NCI-H2107 treated with DMSO at 0.1 percent for 48 hours (cell line): ENCODE data around the gene PAM.
A peak's percentile ranks its signal among the peaks of the same experiment; 100 is the strongest.

Source experiments
- DNase-seq: peaks from one replicate; lab custom pipeline; 2025; ENCODE audit not compliant: unreplicated experiment; lab: John Stamatoyannopoulos, UW

PAM gene

DNA sequence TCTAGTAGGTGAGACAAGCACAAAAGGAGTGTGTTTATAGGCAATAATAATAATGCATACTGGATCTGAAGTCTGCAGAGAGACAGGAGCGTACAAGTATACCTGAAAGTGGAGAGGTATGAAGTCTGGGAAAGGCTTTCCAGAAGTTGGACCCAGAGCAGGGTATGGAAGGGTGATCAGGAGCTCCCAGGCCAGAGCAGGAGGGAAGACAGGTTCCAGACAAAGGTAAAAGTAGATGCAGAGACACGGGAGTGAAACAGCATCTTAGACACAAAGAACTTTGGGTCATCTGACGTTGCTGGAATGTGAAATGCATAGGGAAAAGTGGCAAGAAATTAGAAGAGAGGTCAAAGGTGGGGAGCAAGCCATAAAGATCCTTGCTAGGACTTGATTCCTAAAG, 175.1 kb downstream of the PAM start:
- DNase-seq: no peak

DNA sequence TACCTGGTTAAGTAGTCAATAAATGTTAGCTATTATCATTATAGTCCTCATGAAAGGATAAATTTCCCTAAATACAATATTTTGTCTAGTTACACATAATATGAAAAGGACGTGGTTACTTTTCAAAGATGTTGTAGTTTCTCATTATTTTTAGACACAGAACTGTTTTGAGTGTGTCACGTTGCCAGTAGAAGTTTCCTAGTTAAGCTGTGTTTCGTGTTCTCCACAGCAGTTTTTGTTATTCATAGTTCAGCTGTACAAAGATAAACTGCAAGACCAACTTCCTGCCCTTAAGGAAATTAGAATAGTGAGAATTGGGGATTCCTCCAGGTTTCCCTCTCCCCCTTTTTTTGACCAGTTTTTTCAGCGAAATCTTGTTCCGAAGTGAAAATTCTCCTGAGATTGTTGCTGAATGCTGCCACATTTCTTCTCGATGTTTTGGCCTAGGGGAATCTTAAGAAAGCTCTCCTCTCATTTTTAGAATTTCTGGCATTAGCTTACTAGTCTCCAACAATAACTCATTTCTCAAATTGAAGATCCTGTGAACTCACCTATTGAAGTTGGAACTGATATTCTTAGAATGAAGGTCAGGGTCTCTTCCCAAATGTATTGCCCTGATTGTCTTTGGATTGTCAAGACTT, 176.1 kb downstream of the PAM start:
- no peak for DNase-seq

DNA sequence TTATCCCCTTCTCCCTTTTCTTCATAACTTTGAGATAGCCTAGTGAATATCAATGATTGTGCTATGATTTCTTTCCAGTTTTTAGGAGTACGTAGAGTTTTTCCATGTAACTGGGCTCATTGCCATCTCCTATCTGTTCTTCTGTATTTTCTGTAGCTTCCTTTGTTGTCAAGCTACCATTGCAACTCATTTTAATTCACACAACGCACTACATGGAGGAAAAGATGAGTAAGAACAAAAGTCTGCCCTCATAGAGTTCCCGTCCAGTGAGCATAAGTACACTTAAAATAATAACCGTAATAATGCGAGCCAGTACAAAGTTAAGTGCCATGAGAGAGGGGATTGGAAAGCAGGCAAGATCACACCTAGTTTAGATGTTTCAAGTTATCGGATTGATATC, 177.7 kb downstream of the PAM start:
- no peak for DNase-seq

DNA sequence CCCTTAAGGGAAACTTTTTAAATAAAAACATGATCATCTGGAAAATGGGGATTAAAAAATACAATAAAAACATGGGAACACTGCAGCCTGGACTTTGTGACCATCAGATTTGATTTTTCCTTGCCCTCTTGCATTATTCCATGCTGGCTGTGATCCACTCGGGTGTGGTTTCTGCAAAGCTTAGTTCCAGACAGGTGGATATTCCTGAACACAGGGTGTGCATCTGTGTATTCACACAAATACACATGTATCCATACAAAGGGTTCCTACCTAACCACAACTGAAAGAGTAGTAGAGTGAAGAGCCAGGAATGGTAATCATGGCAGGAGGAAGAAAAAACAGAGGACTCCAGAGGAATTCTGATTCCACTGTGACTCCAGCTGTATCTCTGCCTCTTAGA, 178.2 kb downstream of the PAM start:
- no peak for DNase-seq

DNA sequence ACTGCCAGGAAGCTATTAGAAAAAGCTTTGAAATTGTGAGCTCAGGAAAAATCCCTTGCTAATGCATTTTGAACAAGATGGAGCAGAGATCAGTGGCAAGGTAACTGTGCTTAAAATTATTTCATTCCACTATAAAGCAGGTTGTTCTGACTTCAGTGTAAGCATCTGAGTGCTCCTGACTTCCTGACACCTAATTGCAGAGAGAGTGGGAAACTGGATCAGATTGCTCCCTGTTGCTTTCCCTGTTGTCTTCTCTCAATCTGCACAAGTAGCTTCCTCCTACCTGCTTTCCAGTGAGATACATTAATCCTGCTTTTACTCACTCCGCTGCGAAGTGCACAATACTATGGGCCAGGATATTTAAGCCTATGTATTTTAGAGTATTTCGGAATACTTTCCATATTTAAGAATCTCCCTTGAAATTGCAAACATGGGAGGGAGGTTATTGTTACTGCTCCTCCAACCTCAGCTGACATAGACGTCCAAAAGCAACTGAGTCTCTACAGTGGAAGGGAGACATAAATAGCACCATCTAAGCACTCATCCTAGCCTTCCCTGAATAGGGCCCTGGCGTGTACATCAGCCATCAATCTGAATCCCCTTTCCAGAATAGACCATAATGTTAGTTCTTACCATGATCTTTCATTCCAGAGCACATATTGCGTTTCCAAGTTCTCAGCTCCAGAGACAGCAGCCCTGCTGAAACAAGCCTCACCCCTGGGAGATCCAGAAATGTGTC, 178.8 kb downstream of the PAM start:
- no peak for DNase-seq

DNA sequence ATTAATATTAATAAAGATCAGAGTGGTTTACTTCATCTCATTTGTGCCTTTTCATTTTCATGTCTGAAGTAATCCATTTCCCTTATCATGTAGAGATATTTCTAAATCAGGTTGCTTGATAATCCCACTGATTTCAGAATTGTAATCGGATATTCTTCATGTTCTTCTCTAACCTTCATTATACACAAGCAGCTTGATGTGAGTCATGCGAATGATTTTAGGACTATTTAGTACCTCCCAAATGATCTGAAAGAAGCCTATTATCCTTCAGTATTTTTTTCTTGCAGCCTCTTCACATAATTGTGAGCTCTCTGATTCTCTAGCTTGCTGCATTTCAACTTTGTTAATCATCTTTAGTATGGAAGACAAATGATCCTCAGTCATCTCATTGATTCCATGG, 182.8 kb downstream of the PAM start:
- no peak for DNase-seq

DNA sequence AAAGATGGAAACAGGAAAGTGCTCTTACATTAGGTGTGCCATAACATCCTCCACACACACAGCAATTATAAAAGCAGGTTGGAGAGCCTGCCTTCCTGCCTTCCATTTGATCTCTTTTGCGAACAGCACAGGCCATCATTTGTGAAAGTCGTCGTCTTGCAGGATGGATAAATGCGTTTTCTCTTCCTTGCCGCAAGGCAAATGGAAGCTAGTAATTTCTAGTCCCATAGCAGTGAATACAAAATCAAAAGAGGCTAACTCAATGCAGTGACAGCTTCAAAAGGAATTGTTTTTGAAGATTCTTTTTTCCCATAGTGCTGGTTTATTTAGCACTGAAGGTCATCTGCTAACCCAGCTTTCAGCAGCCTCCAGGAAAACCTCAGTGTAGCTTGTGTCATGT, 186.0 kb downstream of the PAM start:
- no peak for DNase-seq

DNA sequence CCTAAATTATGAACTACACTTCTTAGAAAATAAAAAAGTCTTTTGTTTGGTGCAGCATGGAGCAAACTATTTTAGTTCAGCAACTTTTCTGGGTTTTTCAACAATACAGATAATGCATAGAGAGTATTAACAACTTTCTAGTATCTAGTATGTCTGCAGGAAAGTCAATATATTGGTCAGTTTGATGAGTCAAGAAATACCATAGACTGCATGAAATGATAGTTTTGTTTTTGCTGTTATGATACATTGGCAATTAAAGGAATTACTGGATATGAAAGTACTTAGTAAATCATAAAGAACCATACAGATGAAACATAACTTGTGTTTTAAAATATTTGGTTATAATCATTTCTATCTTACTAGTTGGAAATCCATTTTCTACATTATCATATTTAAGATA, 191.3 kb downstream of the PAM start:
- no peak for DNase-seq

DNA sequence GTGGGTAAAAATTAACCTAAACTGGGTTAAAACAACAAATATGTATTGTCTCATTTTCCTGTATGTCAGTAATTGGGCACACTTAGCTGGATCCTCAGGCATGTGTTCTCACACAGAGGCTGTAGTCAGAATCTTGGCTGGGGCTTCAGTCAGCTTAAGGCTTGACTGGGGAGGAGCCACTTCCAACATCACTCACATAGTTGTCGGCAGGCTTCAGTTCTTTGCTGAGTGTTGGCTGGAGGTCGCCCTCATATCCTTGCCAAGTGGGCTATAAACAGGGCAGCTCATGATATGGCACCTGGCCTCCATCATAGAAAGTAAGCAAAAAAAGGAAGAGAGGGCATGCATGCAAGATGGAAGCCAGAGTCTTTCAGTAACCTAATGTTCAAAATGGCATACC, 191.9 kb downstream of the PAM start:
- DNase-seq: no peak

DNA sequence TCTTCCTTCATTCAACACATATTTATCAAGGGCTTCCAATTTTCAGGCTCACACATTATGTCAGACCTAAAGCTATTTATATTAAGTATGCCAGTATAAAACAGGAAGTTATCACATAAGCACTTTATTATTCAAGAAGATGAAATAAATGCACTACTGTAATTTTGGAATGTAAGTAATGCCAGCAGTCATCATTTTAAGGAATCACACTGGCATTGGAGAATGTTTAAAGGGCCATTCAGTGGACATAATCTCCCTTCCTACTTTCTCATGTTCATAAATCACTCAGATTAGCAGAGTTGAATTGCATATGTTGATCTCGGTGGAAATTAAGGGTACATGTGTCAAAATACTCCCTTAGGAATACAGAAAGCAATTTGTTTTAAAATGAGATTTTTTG, 200.4 kb downstream of the PAM start:
- DNase-seq: no peak

DNA sequence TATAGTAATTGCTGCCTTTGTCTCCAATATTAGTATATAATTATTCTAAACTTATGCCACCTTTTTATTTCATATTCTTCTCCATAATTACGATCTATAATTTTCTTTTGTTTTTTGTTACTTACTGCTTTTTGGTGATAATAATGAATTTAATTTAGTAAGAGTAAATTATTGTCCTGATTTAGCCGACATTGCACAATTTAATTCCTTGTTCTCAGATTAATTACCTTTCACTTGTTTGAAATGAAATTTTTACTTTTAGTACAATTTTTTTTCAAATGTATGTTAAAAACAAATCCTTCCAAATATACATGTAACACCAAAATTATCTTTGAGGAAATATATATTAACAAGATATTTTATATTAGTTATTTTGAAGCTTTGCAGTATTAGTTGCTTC, 201.5 kb downstream of the PAM start:
- DNase-seq: no peak

DNA sequence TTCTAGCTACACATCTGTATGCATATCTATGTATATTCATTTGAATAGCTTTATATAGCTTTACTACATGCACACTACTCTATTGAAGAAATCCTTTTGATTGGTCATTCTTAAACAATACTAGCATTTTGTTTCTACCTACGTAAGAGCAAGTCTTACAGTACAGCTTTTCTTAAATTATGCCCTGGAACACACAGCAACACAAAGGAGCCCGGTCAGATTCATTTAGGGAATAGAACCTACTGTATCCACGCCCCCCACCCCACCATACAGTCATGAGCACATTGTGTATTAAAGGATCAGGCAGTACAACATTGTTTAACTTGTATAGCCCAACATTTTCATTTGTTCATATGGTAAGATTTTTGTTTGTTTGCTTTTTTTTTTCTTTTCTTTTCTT, 202.0 kb downstream of the PAM start:
- DNase-seq: no peak

DNA sequence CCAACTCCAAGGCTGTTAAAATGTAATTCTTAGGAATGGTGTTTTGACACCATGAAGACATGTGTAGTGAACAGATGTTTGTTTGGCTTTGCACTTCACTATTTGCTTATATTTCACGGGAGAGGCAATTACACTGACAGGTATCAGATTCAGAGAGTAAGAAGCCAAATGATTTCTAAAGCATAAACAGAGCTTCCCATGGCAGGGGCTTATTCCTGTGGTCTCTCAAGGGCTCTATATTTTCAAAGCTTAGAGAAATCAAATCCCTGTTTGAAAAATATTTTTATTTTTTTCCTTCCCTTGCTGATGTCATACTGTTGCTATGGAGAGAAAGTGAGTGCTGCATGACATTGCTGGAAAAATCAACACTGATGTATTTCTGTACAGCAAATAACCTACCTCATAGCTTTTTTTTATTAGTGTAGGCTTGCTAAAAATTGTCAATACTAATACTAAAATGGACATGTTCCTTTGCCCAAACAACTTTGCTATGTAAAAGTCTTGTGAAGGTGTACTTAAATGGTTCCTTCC, 203.4 kb downstream of the PAM start:
- DNase-seq: peak; percentile 13

DNA sequence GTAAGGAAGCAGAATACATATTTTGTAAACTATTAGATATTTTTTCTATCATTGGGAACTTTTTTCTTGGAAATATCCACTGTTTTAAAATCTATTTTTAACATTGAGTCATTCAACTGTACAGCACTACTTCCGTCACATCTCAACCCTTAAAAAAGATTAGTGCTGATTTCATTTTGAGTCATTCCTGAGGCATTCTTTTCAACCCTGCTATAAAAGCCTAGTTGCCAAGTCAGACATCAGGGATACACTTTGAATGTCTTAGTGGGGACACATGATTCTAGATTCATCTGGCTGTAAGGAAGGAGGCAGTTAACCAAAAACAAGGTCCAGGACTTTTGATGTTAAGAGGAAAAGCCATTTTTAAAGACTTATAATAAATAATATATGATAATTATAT, 203.9 kb downstream of the PAM start:
- no peak for DNase-seq

DNA sequence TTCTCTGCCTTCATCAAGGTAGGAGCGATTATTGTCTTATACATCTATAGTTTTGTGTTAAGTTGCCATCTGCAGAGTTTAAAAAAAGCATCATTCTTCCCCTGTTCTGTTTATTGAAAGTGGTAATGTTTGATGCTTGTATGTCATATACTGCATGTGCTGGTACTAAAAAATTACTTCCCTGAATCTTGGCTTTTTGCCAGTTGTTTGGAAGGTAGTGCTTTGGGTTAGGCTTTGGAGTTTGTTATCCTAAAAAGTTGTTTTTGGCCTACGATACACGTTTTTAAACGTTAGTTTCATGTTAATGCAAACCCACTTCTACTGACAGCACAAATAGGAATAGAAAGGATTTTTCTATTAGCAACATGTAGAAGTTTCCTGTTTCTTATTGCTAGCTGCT, 206.6 kb downstream of the PAM start:
- no peak for DNase-seq

DNA sequence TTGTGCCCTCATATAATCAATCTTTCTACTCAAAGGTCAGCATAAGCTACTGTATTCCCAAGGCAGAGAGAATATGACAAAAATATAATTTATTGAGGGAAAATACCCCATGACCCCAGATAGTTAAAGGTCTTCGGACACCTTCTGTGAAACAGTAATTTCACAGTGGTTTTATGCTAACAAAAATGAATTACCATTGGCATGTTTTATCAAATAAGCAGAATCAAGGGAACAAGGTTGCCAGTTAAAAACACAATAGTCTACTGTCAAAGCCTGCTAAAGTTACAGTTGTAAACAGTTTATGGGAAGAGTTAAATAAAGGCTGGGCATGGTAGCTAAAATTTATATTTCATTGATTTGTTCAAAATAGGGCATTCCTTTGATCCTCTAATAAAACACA, 210.5 kb downstream of the PAM start:
- DNase-seq: no peak

DNA sequence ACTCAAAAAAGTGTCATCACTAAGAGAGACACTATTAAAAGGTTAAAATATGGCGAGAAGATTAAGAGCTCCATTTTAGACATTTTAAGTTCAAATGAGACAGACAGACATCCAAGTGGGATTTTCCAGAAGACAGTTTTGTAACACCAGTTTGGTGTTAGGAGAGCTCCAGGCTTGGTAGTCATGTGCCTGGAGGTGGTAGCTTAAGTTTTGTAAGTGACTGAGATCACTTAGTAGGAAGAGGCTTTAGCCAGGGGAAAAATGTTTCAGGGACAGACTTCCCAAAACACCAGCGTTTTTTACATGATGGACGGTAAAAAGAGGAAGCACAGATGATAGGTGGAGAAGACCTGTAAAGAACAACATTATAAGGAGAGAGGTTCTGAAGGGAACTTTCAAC, 214.5 kb downstream of the PAM start:
- DNase-seq: no peak

DNA sequence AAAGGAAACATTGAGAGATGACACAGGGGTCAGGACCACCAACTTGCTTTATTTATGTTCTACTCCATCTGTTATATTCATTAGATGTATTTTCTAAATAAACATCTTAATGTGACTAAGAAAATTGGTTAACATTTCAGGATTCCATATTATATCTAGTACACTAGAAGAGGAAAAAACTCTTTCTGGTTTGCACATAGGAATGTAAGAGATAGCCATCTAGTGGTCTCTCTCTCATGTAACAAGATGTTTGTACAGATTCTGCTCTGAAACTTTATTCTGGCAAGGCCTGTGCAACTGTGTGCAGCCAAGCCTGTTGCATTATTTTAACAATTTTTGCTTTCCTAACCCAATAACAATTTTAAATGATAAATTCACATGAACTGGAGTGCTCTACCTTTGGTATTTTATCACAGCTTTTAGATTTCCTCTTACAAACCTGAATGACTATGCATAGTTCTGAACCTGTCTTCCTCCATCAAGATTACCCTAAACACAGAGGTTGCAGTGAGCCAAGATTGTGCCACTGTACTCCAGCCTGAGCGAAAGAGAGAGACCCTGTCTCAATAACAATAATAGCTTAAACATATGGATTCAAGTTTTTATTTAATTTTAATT, 216.7 kb downstream of the PAM start:
- no peak for DNase-seq

DNA sequence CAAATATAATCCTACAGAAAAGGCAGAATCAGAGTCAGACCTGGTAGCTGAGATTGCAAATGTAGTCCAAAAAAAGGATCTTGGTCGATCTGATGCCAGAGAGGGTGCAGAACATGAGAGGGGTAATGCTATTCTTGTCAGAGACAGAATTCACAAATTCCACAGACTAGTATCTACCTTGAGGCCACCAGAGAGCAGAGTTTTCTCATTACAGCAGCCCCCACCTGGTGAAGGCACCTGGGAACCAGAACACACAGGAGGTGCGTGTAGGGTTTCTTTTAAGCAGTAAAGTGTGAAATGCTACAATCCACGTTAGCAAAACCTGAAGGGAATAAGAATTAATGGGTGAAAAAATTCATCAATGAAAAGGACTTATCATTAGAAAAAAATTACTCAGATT, 219.1 kb downstream of the PAM start:
- DNase-seq: peak; percentile 13

DNA sequence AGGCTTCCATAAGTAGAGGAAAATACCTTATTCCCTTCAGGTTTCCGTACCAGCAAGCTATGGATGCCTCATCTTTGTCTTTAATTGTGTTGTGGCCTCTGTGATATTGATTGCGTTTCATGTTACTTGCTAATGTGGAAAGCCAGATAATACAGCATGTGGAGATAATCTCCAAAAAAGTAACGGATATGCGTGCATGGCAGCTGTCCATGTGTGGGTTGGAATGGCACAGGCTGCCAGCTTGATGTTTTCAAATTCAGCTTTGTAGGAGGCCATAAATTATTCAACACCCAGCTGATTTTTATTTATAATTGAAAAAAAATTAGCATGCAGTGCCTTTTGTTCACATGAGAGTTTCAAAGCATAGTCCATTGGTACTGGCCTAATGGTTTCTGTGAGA, 219.9 kb downstream of the PAM start:
- DNase-seq: peak; percentile 88

DNA sequence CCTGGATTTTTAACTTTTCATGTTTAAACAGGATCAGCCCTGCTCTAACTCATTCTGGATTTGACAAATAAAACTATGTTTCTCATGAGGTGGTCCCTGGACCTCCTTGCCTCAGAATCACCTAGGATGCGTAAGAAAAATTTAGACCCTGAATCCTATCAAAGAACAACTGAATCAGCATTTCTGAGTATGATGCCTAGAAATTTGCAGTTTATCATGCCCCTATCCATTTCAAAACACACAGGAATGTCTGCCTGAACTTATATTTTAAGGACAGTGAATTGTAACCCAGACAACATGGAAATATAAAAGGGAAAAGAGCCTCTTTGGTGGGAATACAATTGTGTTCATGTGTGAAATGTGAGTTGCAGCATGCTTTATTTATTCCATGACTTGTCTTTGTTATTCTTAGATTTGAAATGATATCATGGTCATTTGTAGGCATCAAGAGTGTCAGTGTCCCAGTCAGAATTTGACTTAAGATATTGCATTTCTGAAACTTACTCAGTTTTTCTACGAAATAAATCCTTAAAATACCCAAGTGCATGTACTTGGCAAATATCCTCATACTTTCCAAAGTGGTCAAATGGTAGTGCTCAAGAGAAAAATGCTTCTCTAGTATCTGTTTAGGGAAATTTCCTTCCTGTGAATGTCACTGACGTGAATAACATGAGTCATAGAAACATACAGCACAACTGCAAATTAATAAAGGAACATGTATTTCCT, 220.5 kb downstream of the PAM start:
- DNase-seq: no peak
